ENCODE results near the gene CARHSP1. TPM values are rescaled to one million over a fixed set of nuclear protein-coding genes. Genes with fewer than 3 reads are reported as not detected.

The CARHSP1 gene
- total and polyA plus RNA-seq, 4 donors: 53.4 to 122 (median 67.9) TPM

DNA sequence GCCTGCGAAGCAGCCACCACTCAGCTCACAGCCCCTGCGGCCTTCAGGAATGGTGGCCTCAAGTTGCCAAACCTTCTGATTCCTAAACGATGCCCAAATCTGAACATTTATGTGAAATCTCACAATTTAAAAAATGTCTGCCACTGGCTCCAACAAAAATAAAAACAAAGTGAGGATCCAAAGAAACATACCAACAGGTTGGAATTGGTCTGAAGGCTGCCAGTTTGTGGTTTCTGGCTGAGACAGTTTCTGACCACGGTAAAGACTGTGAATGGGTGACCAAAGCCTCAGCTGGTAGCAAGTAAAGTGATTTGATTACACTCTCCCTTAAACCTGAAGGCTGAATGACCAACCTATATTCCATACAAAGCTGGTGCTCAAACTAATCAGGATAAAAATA, 38.3 kb upstream of the CARHSP1 start:
- intact Hi-C loops (cut with DNase I): no loop called here
- peaks cover 5 to 10% of the 10 kb centered on the region in 2 donors for H3K36me3 ChIP-seq (ENCODE audit: control insufficient read depth in 1 of 2, insufficient read depth in 2 of 2, low read length in 1 of 2)
- H3K27me3 ChIP-seq (ENCODE audit: control insufficient read depth in 1 of 2, insufficient read depth in 2 of 2, low read length in 1 of 2): no peaks in the 10 kb centered on the region
- no peak for DNase-seq
- no peaks in the 10 kb centered on the region for H3K4me1 ChIP-seq (ENCODE audit: control insufficient read depth in 1 of 2, insufficient read depth in 2 of 2, low read length in 2 of 2)
- H3K9me3 ChIP-seq (ENCODE audit: control insufficient read depth, low read length): no peaks in the 10 kb centered on the region
- no peak overlapping the region for H3K27ac ChIP-seq (ENCODE audit: low read depth in 1 of 2, low read length in 2 of 2)
- no peak overlapping the region for H3K4me3 ChIP-seq (ENCODE audit: low read length in 2 of 2)
- WGBS, 2 donors: 11 to 13% methylated on average over 4 of the region's 4 CpGs
- no peak for ATAC-seq (ENCODE audit: low FRiP score)

GRCh38 chr16:8905795-8906591, 37.2 kb upstream of the CARHSP1 start:
- no peaks in the 10 kb centered on the region for H3K27me3 ChIP-seq (ENCODE audit: control insufficient read depth in 1 of 2, insufficient read depth in 2 of 2, low read length in 1 of 2)
- intact Hi-C loops (cut with DNase I): no loop called here
- no peaks in the 10 kb centered on the region for H3K9me3 ChIP-seq (ENCODE audit: control insufficient read depth, low read length)
- DNase-seq (no peak), ATAC-seq (ENCODE audit: low FRiP score) (no peak)
- no peaks in the 10 kb centered on the region for H3K4me1 ChIP-seq (ENCODE audit: control insufficient read depth in 1 of 2, insufficient read depth in 2 of 2, low read length in 2 of 2)
- H3K36me3 ChIP-seq (ENCODE audit: control insufficient read depth in 1 of 2, insufficient read depth in 2 of 2, low read length in 1 of 2): peaks cover 5 to 12% of the 10 kb centered on the region in 2 donors
- 83 to 86% methylated on average over 14 of the region's 14 CpGs for WGBS, 2 donors
- H3K27ac ChIP-seq (ENCODE audit: low read depth in 1 of 2, low read length in 2 of 2): no peak overlapping the region
- H3K4me3 ChIP-seq (ENCODE audit: low read length in 2 of 2): no peak overlapping the region

DNA sequence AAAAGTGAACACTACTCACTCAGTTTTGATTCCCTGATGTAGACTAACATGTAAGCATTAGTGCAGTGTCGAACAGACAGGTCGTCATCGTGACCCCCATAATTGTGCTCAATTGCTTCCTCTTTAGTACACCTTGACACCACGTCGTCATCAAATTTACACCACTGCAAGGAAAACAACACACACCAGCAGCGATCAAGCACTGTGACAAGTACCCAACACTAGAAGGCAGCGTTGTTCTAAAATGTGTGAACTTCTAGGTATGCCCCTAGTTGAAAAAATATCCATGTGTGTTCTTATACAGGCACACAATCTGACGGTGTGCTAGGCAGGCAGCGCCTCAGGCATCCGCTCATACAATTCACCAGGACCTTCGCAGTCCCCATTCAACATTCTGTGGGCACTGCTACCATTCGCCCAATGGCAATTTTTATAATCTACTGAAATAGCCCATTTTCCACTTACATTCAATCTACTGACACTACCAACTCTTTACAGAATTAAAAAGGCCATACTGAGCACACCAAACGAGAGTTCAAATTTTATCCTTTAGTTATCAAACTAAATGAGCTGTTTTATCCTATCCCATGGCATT, 36.5 kb upstream of the CARHSP1 start:
- intact Hi-C loops (cut with DNase I): no loop called here
- no peak for ATAC-seq (ENCODE audit: low FRiP score)

GRCh38 chr16:8904018-8904430, 35.2 kb upstream of the CARHSP1 start:
- ATAC-seq (ENCODE audit: low FRiP score) (no peak), DNase-seq (no peak)
- H3K4me1 ChIP-seq (ENCODE audit: control insufficient read depth in 1 of 2, insufficient read depth in 2 of 2, low read length in 2 of 2): no peaks in the 10 kb centered on the region
- intact Hi-C loops (cut with DNase I): no loop called here
- peaks cover 2 to 15% of the 10 kb centered on the region in 2 donors for H3K36me3 ChIP-seq (ENCODE audit: control insufficient read depth in 1 of 2, insufficient read depth in 2 of 2, low read length in 1 of 2)
- H3K9me3 ChIP-seq (ENCODE audit: control insufficient read depth, low read length): no peaks in the 10 kb centered on the region
- WGBS, 2 donors: 86% methylated on average over 8 of the region's 8 CpGs
- no peak overlapping the region for H3K27ac ChIP-seq (ENCODE audit: low read depth in 1 of 2, low read length in 2 of 2)
- H3K27me3 ChIP-seq (ENCODE audit: control insufficient read depth in 1 of 2, insufficient read depth in 2 of 2, low read length in 1 of 2): no peaks in the 10 kb centered on the region
- H3K4me3 ChIP-seq (ENCODE audit: low read length in 2 of 2): no peak overlapping the region

More for the DNA sequence above, 36.5 kb upstream of the CARHSP1 start:
- Histone ChIP-seq H3K36me3 (ENCODE audit: control insufficient read depth in 1 of 2, insufficient read depth in 2 of 2, low read length in 1 of 2) (peaks cover 2 to 11% of the 10 kb centered on the region in 2 donors), H3K4me1 (ENCODE audit: control insufficient read depth in 1 of 2, insufficient read depth in 2 of 2, low read length in 2 of 2) (no peaks in the 10 kb centered on the region), H3K9me3 (ENCODE audit: control insufficient read depth, low read length) (no peaks in the 10 kb centered on the region), H3K4me3 (ENCODE audit: low read length in 2 of 2) (no peak overlapping the region), H3K27me3 (ENCODE audit: control insufficient read depth in 1 of 2, insufficient read depth in 2 of 2, low read length in 1 of 2) (no peaks in the 10 kb centered on the region), H3K27ac (ENCODE audit: low read depth in 1 of 2, low read length in 2 of 2) (no peak overlapping the region)
- WGBS, 2 donors: 76 to 77% methylated on average over 13 of the region's 13 CpGs
- DNase-seq: no peak

GRCh38 chr16:8903004-8903403, 34.2 kb upstream of the CARHSP1 start:
- intact Hi-C loops (cut with DNase I): no loop called here
- 91 to 92% methylated on average over 9 of the region's 9 CpGs for WGBS, 2 donors
- no peak overlapping the region for H3K27ac ChIP-seq (ENCODE audit: low read depth in 1 of 2, low read length in 2 of 2)
- H3K4me3 ChIP-seq (ENCODE audit: low read length in 2 of 2): no peak overlapping the region
- no peaks in the 10 kb centered on the region for H3K27me3 ChIP-seq (ENCODE audit: control insufficient read depth in 1 of 2, insufficient read depth in 2 of 2, low read length in 1 of 2)
- H3K9me3 ChIP-seq (ENCODE audit: control insufficient read depth, low read length): no peaks in the 10 kb centered on the region
- peaks cover 6 to 18% of the 10 kb centered on the region in 2 donors for H3K36me3 ChIP-seq (ENCODE audit: control insufficient read depth in 1 of 2, insufficient read depth in 2 of 2, low read length in 1 of 2)
- H3K4me1 ChIP-seq (ENCODE audit: control insufficient read depth in 1 of 2, insufficient read depth in 2 of 2, low read length in 2 of 2): no peaks in the 10 kb centered on the region
- ATAC-seq (ENCODE audit: low FRiP score) (no peak), DNase-seq (no peak)

GRCh38 chr16:8901320-8901861, 32.6 kb upstream of the CARHSP1 start:
- Histone ChIP-seq H3K36me3 (ENCODE audit: control insufficient read depth in 1 of 2, insufficient read depth in 2 of 2, low read length in 1 of 2) (peaks cover 6 to 24% of the 10 kb centered on the region in 2 donors), H3K9me3 (ENCODE audit: control insufficient read depth, low read length) (no peaks in the 10 kb centered on the region), H3K27ac (ENCODE audit: low read depth in 1 of 2, low read length in 2 of 2) (no peak overlapping the region), H3K4me1 (ENCODE audit: control insufficient read depth in 1 of 2, insufficient read depth in 2 of 2, low read length in 2 of 2) (no peaks in the 10 kb centered on the region), H3K27me3 (ENCODE audit: control insufficient read depth in 1 of 2, insufficient read depth in 2 of 2, low read length in 1 of 2) (no peaks in the 10 kb centered on the region), H3K4me3 (ENCODE audit: low read length in 2 of 2) (no peak overlapping the region)
- DNase-seq (no peak), ATAC-seq (ENCODE audit: low FRiP score) (no peak)
- 80 to 88% methylated on average over 13 of the region's 13 CpGs for WGBS, 2 donors
- intact Hi-C loops (cut with DNase I): no loop called here

GRCh38 chr16:8900343-8900742, 31.5 kb upstream of the CARHSP1 start:
- peaks cover 6 to 21% of the 10 kb centered on the region in 2 donors for H3K36me3 ChIP-seq (ENCODE audit: control insufficient read depth in 1 of 2, insufficient read depth in 2 of 2, low read length in 1 of 2)
- ATAC-seq (ENCODE audit: low FRiP score) (no peak), DNase-seq (no peak)
- H3K9me3 ChIP-seq (ENCODE audit: control insufficient read depth, low read length): no peaks in the 10 kb centered on the region
- intact Hi-C loops (cut with DNase I): no loop called here
- no peaks in the 10 kb centered on the region for H3K27me3 ChIP-seq (ENCODE audit: control insufficient read depth in 1 of 2, insufficient read depth in 2 of 2, low read length in 1 of 2)
- H3K27ac ChIP-seq (ENCODE audit: low read depth in 1 of 2, low read length in 2 of 2): no peak overlapping the region
- no peaks in the 10 kb centered on the region for H3K4me1 ChIP-seq (ENCODE audit: control insufficient read depth in 1 of 2, insufficient read depth in 2 of 2, low read length in 2 of 2)
- WGBS, 2 donors: 70% methylated on average over 5 of the region's 5 CpGs
- no peak overlapping the region for H3K4me3 ChIP-seq (ENCODE audit: low read length in 2 of 2)

GRCh38 chr16:8899709-8900317, 31.0 kb upstream of the CARHSP1 start:
- no peaks in the 10 kb centered on the region for H3K4me1 ChIP-seq (ENCODE audit: control insufficient read depth in 1 of 2, insufficient read depth in 2 of 2, low read length in 2 of 2)
- ATAC-seq (ENCODE audit: low FRiP score): no peak
- no peak overlapping the region for H3K27ac ChIP-seq (ENCODE audit: low read depth in 1 of 2, low read length in 2 of 2)
- H3K4me3 ChIP-seq (ENCODE audit: low read length in 2 of 2): no peak overlapping the region
- no peaks in the 10 kb centered on the region for H3K9me3 ChIP-seq (ENCODE audit: control insufficient read depth, low read length)
- WGBS, 2 donors: 87% methylated on average over 9 of the region's 9 CpGs
- H3K36me3 ChIP-seq (ENCODE audit: control insufficient read depth in 1 of 2, insufficient read depth in 2 of 2, low read length in 1 of 2): peaks cover 6 to 25% of the 10 kb centered on the region in 2 donors
- intact Hi-C loops (cut with DNase I): no loop called here
- peak in 1 of 2 donors; percentile 21 for DNase-seq
- no peaks in the 10 kb centered on the region for H3K27me3 ChIP-seq (ENCODE audit: control insufficient read depth in 1 of 2, insufficient read depth in 2 of 2, low read length in 1 of 2)
